Panc1 (cell line): ENCODE measurements around the gene APAF1. TPM values are rescaled to one million over a fixed set of nuclear protein-coding genes. Genes with fewer than 3 reads are reported as not detected.
"Not testable (repeated sequence)": the region's sequence is repeated elsewhere in the genome, so short reads cannot be mapped to it uniquely, and the experiment has no call there.

Source experiments
- ATAC-seq: fragments of 200-7000 bp; cut with Tn5 transposase; 2 replicates; pipeline ENCODE4 v1.9.1; 2020; ENCODE audit warnings: mild to moderate bottlenecking, moderate library complexity
- BruUV-seq: library from RNA; stranded (reverse); fragments of 400-500 nt; replicated peaks from 2 replicates; lab custom pipeline; 2021; lab: Mats Ljungman, UMichigan
- CTCF ChIA-PET: fragments of 300-600 bp; sonication (Branson Sonifier 250); formaldehyde crosslinking; loops from one replicate; lab custom pipeline; 2022; ENCODE audit warnings: antibody characterized with exemption; lab: Charles Lee
- POLR2A ChIA-PET: fragments of 300-600 bp; sonication (Branson Sonifier 250); formaldehyde crosslinking; loops from one replicate; lab custom pipeline; 2022; ENCODE audit warnings: antibody characterized with exemption; lab: Charles Lee
- DNase-seq: peaks from one replicate; pipeline ENCODE4 v3.0.0-alpha.2; 2010; ENCODE audit warnings: low read depth, low spot score
- H3K27ac ChIP-seq: 2 replicates; pipeline ENCODE4 v1.5.1; 2011; ENCODE audit warnings: mild to moderate bottlenecking, low read length, inconsistent platforms
- H3K27me3 ChIP-seq: fragments of 200-500 bp; sonication (Bioruptor generic); 2 replicates; pipeline ENCODE4 v1.6.0; 2014; ENCODE audit warnings: low read length, inconsistent platforms; ENCODE audit not compliant: control insufficient read depth, insufficient read depth
- H3K36me3 ChIP-seq: fragments of 200-500 bp; sonication (Bioruptor generic); 2 replicates; pipeline ENCODE4 v1.5.1; 2014; ENCODE audit warnings: inconsistent platforms, mild to moderate bottlenecking, low read length, moderate library complexity; ENCODE audit not compliant: control insufficient read depth, insufficient read depth
- H3K4me1 ChIP-seq: 2 replicates; pipeline ENCODE4 v1.5.1; 2011; ENCODE audit warnings: inconsistent platforms, mild to moderate bottlenecking, low read length, moderate library complexity; ENCODE audit not compliant: control insufficient read depth, insufficient read depth
- H3K4me3 ChIP-seq, 2 experiments: 2 replicates each; pipeline ENCODE4 v1.5.1; 2011 to 2012; ENCODE audit warnings: low read depth in 2 of 2, low read length in 2 of 2, mild to moderate bottlenecking in 2 of 2, inconsistent platforms in 1 of 2, moderate library complexity in 1 of 2
- H3K9me3 ChIP-seq: fragments of 200-500 bp; sonication (Bioruptor generic); 2 replicates; pipeline ENCODE4 v1.5.1; 2014; ENCODE audit warnings: low read depth, mild to moderate bottlenecking, inconsistent platforms, low read length, moderate library complexity; ENCODE audit not compliant: control insufficient read depth, insufficient read depth
- POLR2AphosphoS5 ChIP-seq: IDR thresholded peaks from 2 replicates; pipeline ENCODE4 v1.6.1; 2012; ENCODE audit warnings: mild to moderate bottlenecking, low read depth, low read length, moderate library complexity
- SIN3A ChIP-seq: IDR thresholded peaks from 2 replicates; pipeline ENCODE4 v1.6.1; 2012; ENCODE audit warnings: low read depth, mild to moderate bottlenecking, low read length, moderate library complexity, borderline replicate concordance; ENCODE audit not compliant: insufficient read depth
- TCF7L2 ChIP-seq: IDR thresholded peaks from 2 replicates; pipeline ENCODE4 v1.6.1; 2011; ENCODE audit warnings: mild to moderate bottlenecking, low read depth, low read length, inconsistent platforms
- in situ Hi-C: cut with HindIII; loops from 2 replicates; pipeline ENCODE4 v1.10.0; 2016; ENCODE audit warnings: low sequenced_read_pairs, low pct_unique_long_range_greater_than_20kb
- intact Hi-C: fragments of 100-400 bp; cut with micrococcal nuclease; formaldehyde crosslinking; loops from one replicate; pipeline ENCODE4 v1.10.0; 2022; ENCODE audit not compliant: unreplicated experiment
- total RNA-seq: library from RNA; stranded (reverse); gene quantifications from one replicate; pipeline ENCODE4 v1.2.1, GENCODE V29; 2021; ENCODE audit not compliant: unreplicated experiment
- TF ChIP-seq, protein P1 (sequence below), 2 experiments: IDR thresholded peaks; 2 replicates each; pipeline ENCODE4 v1.6.1; 2011 to 2012; ENCODE audit warnings: low read depth in 2 of 2, control low read depth in 1 of 2, low read length in 1 of 2, mild to moderate bottlenecking in 1 of 2, moderate library complexity in 1 of 2; ENCODE audit not compliant: insufficient read depth in 1 of 2
- TF ChIP-seq, protein P2 (sequence below): fragments of 450-650 bp; IDR thresholded peaks from 2 replicates; pipeline ENCODE4 v1.5.1; 2017; ENCODE audit warnings: mild to moderate bottlenecking

APAF1 gene
- total RNA-seq, 1 experiment from 2014 or later: 15.6 TPM

DNA sequence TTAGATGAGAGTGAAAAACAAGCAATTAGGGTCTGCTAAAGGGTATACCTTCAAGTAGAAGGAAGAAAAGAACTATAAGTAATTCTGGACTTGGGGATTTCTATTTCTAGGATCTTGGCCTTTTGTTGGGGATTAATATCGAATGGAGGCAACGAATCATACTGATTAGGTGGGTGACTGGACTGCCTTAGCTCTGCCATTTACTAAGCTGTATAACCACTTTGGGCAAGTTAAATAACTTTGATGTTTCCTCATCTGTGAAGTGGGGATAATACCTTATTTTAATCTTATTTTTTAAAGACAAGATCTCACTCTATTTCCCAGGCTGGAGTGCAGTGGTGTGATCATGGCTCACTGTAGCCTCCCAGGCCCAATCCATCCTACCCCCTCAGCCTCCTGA lies 7.1 kb upstream of the APAF1 start:
- ATAC-seq (no peak; the same call in 1 of the 2 replicates), DNase-seq (no peak)
- CTCF ChIA-PET: no interaction called here
- no peak overlapping the region for H3K4me3 ChIP-seq
- no peaks in the 10 kb centered on the region for H3K36me3 ChIP-seq
- BruUV-seq: no TSS peak
- H3K27me3 ChIP-seq: no peaks in the 10 kb centered on the region
- peaks cover 11% of the 10 kb centered on the region for H3K4me1 ChIP-seq
- H3K27ac ChIP-seq: no peak overlapping the region
- in situ Hi-C loops: no loop called here
- intact Hi-C loops: no loop called here
- H3K9me3 ChIP-seq: no peaks in the 10 kb centered on the region
- POLR2A ChIA-PET: no interaction called here
- no peak for TF ChIP-seq POLR2AphosphoS5
- TF ChIP-seq TCF7L2: no peak
- TF ChIP-seq, protein P1, sequence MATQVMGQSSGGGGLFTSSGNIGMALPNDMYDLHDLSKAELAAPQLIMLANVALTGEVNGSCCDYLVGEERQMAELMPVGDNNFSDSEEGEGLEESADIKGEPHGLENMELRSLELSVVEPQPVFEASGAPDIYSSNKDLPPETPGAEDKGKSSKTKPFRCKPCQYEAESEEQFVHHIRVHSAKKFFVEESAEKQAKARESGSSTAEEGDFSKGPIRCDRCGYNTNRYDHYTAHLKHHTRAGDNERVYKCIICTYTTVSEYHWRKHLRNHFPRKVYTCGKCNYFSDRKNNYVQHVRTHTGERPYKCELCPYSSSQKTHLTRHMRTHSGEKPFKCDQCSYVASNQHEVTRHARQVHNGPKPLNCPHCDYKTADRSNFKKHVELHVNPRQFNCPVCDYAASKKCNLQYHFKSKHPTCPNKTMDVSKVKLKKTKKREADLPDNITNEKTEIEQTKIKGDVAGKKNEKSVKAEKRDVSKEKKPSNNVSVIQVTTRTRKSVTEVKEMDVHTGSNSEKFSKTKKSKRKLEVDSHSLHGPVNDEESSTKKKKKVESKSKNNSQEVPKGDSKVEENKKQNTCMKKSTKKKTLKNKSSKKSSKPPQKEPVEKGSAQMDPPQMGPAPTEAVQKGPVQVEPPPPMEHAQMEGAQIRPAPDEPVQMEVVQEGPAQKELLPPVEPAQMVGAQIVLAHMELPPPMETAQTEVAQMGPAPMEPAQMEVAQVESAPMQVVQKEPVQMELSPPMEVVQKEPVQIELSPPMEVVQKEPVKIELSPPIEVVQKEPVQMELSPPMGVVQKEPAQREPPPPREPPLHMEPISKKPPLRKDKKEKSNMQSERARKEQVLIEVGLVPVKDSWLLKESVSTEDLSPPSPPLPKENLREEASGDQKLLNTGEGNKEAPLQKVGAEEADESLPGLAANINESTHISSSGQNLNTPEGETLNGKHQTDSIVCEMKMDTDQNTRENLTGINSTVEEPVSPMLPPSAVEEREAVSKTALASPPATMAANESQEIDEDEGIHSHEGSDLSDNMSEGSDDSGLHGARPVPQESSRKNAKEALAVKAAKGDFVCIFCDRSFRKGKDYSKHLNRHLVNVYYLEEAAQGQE (IDR thresholded peaks at IDR 0.05; ENCODE audit: insufficient read depth in 1 of 2, low read depth in 2 of 2, low read length in 1 of 2): no peak
- TF ChIP-seq, protein P2, sequence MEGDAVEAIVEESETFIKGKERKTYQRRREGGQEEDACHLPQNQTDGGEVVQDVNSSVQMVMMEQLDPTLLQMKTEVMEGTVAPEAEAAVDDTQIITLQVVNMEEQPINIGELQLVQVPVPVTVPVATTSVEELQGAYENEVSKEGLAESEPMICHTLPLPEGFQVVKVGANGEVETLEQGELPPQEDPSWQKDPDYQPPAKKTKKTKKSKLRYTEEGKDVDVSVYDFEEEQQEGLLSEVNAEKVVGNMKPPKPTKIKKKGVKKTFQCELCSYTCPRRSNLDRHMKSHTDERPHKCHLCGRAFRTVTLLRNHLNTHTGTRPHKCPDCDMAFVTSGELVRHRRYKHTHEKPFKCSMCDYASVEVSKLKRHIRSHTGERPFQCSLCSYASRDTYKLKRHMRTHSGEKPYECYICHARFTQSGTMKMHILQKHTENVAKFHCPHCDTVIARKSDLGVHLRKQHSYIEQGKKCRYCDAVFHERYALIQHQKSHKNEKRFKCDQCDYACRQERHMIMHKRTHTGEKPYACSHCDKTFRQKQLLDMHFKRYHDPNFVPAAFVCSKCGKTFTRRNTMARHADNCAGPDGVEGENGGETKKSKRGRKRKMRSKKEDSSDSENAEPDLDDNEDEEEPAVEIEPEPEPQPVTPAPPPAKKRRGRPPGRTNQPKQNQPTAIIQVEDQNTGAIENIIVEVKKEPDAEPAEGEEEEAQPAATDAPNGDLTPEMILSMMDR: no peak
- no peak for TF ChIP-seq SIN3A

DNA sequence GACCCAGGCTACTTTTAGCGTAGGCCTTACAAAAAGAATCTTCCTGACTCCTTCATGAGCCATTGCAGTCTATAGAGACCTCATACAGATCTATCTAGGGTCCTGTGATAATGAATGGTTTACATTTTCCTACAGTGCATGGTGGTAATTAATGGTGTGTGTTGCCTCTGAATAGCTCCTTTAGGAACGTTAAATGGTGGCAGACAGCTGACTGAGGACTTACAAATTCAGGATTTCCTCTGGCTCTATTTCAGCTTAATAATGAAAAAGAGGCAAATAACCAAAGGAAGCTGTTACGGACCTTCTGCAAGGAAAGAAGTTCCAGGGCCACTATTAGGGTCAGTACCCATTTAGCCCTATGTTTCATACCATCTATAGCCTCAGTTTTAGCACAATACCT lies 5.6 kb upstream of the APAF1 start:
- H3K4me1 ChIP-seq: peaks cover 11% of the 10 kb centered on the region
- ATAC-seq (no peak), DNase-seq (no peak)
- intact Hi-C loops: no loop called here
- TF ChIP-seq, protein P2: no peak
- no peak for TF ChIP-seq SIN3A
- TF ChIP-seq TCF7L2: no peak
- TF ChIP-seq, protein P1 (IDR thresholded peaks at IDR 0.05; ENCODE audit: insufficient read depth in 1 of 2, low read depth in 2 of 2, low read length in 1 of 2): no peak
- TF ChIP-seq POLR2AphosphoS5: no peak
- in situ Hi-C loops: no loop called here
- BruUV-seq: no TSS peak
- CTCF ChIA-PET: interaction anchor here (0.5 to 0.7 kb wide), 2 partner anchors 9 to 148 kb away, joined by 3 to 6 read pairs; no protein-coding TSS in a partner anchor
- H3K27ac ChIP-seq: no peak overlapping the region
- peaks cover 2% of the 10 kb centered on the region; the same call in 1 of the 2 replicates for H3K36me3 ChIP-seq
- POLR2A ChIA-PET: no interaction called here
- no peaks in the 10 kb centered on the region for H3K9me3 ChIP-seq
- H3K4me3 ChIP-seq: no peak overlapping the region
- H3K27me3 ChIP-seq: no peaks in the 10 kb centered on the region

DNA sequence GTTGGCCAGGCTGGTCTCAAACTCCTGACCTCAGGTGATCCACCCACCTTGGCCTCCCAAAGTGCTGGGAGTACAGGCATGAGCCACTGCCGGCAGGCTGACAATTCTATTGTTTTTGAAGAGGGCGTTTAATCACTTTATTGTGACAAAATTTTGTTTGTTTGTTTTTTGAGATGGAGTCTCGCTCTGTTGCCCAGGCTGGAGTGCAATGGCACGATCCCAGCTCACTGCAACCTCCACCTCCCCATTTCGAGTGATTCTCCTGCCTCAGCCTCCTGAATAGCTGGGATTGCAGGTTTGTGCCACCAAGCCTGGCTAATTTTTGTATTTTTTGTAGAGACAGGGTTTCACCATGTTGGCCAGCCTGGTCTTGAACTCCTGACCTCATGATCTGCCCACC lies 2.3 kb upstream of the APAF1 start:
- DNase-seq, intact Hi-C loops, CTCF ChIA-PET, H3K27me3 ChIP-seq, H3K36me3 ChIP-seq, BruUV-seq, ATAC-seq, in situ Hi-C loops, H3K9me3 ChIP-seq, H3K4me1 ChIP-seq: not testable (repeated sequence)
- POLR2A ChIA-PET: interaction anchor here (0.7 kb wide), 1 partner anchor 25 kb away, joined by 10 read pairs; no protein-coding TSS in a partner anchor
- 0 out of 2 replicates have a peak overlapping the region, but pooled peaks have one; percentile 79 for H3K27ac ChIP-seq
- peak overlapping the region; percentile 86 to 87; a peak in 3 of 4 replicates for H3K4me3 ChIP-seq
